GM19193 (cell line): ENCODE data around the gene LCE1A.
A peak's percentile ranks its signal among the peaks of the same experiment; 100 is the strongest.

Experiments used
- POLR2A ChIP-seq: IDR thresholded peaks from 4 replicates; pipeline ENCODE4 v1.6.1; 2011; ENCODE audit not compliant: insufficient read depth, insufficient read length; ENCODE audit errors: extremely low read depth

Gene LCE1A

GRCh38 chr1:152827173-152827572 lies at the start of gene LCE1A:
Gene LCE1A, plus strand, starts transcription at chr1:152827473. Its CDS starts 0 bp downstream, at chr1:152827473.
- TF ChIP-seq POLR2A: no peak

DNA sequence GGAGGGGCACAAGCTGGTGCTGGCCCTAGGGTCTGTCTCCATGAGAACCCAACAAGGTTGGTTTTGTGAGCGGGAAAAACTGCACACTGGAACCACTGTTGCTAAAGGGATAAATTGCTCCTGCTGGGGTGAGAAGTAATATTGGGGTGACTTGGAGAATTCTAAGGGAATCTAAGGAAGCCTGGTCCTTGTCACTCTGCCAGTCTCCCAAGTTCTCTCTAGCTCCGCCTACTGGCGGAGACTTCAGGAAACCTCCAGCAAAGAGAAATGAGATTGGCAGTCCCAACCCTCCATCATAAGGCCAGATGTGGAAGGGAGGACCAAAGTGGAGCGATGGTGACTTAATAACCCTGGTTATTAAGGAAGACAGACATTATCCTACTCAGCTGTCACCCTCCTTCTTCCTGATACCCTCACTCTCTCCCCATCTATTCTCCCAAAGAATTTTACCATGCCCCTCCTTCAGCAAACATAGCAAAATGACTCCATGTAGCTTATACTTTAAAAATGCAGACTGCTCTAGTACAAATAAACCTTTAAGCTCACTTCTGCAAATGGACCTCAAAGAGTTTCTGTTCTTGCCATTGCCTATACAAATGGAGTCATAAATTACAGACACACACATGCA lies 49.6 kb upstream of the LCE1A start:
- no peak for TF ChIP-seq POLR2A

- no peak for TF ChIP-seq POLR2A
These were observed 44.2 kb upstream of the LCE1A start for GRCh38 chr1:152783095-152783494.

DNA sequence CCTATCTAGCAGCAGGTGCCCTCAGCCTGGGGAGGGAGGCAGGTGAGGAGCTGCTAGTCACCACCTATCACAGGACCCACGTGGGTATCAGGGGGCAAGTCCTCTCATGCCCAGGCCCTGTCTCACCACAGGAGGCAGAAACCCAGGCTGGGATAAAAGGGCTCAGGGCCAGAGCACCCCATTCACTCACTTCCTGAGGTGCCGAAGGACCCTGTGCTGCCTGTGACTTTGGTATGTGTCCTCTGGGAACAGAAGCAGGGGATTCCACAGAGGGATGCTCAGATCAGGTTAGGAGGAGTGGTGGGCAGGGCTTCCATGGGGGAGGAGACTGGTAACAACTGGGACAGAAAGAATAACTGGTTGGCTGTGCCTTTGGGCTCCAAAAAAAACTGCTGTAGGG lies 41.2 kb upstream of the LCE1A start, which contains the start of gene LCE1E:
TSS of gene LCE1E (plus strand) at position 181 of the 400 bp plus-strand sequence. CDS start 1,043 bp downstream, outside the sequence.
- TF ChIP-seq POLR2A: peak; percentile 43

DNA sequence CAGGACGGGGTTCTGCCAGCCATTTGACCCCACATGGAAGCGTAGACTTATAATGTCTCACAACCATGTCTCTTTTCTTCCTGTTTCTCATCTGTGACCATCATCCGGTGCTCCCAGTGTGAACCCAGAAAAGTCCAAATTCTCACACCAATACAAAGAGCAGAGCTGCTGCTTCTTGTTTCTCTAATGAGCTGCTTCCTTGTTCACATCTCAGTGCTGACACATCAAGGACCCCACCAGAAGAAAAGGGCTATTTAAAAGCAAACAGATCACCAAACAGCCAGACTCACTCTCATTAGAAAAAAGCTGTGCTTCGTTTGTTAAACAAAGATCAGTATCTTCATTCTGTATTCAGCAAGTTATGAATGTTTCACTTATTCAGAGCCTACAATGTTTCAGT lies 31.6 kb upstream of the LCE1A start:
- TF ChIP-seq POLR2A: no peak

- TF ChIP-seq POLR2A: no peak
These were observed 30.9 kb upstream of the LCE1A start, which contains the start of gene LCE1D for GRCh38 chr1:152796421-152796820. Gene LCE1D, plus strand, starts transcription at chr1:152796721. Its CDS starts 1,074 bp downstream, at chr1:152797795.

DNA sequence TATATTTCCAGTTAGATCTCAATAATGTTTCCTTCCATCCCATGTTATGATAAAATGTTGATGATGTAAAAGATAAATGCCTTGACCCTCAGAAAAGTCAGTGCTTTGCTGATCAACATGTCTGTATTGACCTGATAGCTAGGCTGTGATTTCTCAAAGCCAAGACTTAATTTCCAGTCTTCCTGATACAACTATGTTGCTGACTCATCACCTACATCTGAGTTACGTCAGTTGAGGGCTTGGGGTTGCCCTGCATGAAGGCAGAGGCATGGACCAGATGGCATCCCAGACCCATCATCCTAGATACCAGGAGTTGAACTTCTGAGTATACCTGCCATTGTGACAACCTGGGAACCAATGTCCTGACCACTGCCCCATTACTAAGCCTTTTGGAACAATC lies 25.9 kb upstream of the LCE1A start:
- TF ChIP-seq POLR2A: no peak

DNA sequence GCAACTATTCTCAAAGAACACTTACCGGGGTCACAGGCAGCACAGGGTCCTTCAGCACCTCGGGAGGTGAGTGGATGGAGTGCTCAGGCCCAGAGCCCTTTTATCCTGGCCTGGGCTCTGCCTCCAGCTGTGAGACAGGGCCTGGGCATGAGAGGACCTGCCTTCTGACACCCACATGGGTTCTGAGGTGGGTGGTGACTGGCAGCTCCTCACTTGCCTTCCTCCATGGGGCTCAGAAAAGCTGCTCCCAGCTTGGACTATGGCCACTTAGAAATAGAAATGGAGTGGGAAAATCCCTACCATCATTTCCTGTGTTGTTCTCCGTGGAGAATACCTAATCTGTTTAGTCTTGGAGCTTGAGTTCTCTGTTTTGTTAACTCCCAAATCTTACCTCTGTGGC lies 20.7 kb upstream of the LCE1A start, which contains the start of gene LCE1C:
TSS of gene LCE1C (minus strand) at position 76 of the 400 bp plus-strand sequence. CDS start 1,173 bp downstream, outside the sequence.
- no peak for TF ChIP-seq POLR2A

DNA sequence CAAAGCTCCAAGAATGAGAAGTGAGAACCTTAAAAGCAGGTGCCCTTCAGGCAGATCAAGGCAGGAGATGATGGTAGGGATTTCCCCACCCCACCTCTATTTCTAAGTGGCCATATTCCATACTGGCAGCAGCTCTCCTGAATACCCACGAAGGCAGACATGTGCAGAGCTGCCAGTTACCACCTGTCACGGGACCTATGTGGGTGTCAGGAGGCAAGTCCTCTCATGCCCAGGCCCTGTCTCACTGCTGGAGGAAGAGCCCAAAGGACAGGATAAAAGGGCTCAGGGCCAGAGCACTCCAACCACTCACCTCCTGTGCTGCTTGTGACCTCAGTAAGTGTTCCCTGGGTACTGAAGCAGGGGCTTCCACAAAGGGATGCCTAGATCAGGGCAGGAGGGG lies 16.2 kb upstream of the LCE1A start:
- TF ChIP-seq POLR2A: no peak

- no peak for TF ChIP-seq POLR2A
These were observed 15.6 kb upstream of the LCE1A start, which contains the start of gene LCE1B for GRCh38 chr1:152811671-152812070. Gene LCE1B, plus strand, starts transcription at chr1:152811971. Its CDS starts 476 bp downstream, at chr1:152812447.

DNA sequence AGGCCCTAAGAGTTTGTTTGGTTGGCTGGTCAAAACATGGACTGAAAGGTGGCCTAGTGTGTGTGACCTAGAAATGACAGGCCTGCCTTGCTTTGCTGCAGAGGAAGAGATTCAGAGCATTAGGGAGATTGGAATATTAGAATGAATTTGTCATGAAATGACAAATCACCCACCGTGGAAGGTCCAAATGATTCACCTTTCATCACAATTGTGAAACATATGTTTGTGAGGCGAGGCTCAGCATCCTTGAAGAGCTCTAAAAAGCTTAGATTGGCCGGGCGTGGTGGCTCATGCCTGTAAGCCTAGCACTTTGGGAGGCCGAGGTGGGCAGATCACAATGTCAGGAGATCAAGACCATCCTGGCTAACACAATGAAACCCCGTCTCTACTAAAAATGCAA lies 10.0 kb upstream of the LCE1A start:
- TF ChIP-seq POLR2A: no peak

- no peak for TF ChIP-seq POLR2A
These were observed 4.0 kb upstream of the LCE1A start for GRCh38 chr1:152823294-152823693.

DNA sequence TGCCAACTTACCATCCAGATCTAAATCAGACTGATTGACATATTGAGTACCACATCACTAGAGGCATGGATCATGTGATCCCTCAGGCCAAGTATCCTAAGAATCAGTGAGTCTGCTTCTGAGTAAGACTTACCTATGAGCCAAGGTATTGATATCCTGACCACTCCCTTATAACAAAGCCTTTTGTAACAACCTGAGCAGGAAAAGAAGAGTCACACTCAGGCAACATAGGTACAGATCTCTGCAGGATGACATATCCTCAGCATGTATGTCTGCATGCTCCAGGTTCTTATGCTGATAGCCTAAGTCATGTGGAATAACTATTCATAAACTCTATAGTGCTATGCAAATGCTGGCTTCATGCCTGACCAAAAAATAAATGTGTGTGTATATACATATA lies 2.3 kb upstream of the LCE1A start:
- no peak for TF ChIP-seq POLR2A

- TF ChIP-seq POLR2A: no peak
These were observed 9.6 kb downstream of the LCE1A start for GRCh38 chr1:152836870-152837269.

DNA sequence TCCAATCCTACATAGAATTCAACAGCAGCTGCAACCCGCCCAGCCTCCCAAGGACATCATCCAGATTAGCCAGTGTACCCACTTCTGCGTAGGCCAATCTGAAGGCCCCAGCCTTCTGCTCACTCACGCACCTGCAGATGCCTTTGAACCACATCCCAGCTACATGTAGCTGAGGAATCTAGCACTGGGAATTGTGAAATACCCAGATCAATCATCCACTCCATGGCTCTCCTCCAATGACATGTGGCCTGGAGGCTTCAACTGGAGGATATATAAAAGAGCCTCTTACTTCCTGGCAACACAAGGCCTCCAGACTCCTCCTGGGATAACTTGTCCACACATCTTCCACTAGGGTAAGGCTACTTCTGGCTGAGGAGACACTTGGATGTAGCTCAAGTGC lies 15.3 kb downstream of the LCE1A start, which contains the start of gene LCE6A:
TSS of gene LCE6A (plus strand) at position 301 of the 400 bp plus-strand sequence. CDS start 665 bp downstream, outside the sequence.
- no peak for TF ChIP-seq POLR2A

DNA sequence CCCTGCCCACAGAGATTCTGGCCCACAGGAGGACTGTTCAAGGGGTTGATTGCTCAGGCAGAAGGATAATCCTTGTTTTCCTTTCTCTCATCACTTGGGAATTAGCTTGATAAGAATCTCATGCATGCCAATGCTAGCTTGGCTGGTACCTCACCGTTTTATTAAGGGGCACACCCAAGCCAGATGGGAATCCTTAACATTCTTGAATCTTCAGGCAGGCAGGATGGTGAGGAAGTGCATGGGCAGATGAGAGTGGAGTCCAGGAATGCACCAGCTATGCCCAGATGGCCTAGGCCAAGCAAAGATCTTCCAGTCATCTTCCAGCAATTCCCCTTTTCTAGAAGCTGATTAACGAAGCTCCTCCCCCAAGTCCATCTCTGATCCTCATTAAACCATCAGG lies 28.4 kb downstream of the LCE1A start:
- no peak for TF ChIP-seq POLR2A
